ENCODE results near the gene PIEZO2.

GRCh38 chr18:11040823-11041656 is 108.3 kb downstream of the PIEZO2 start:
- TF ChIP-seq CTCF (conservative IDR thresholded peaks at IDR 0.05; ENCODE audit: low read depth, low read length) (peak; percentile 81), EZH2 (IDR thresholded peaks at IDR 0.05; ENCODE audit: borderline replicate concordance, low read depth, low read length, poor library complexity, severe bottlenecking) (no peak)
